Mucosa of rectum (tissue), 2 donors: Measurements from ENCODE around the gene LIMS3.
"Not testable (repeated sequence)": the region's sequence is repeated elsewhere in the genome, so short reads cannot be mapped to it uniquely, and the experiment has no call there.

Source experiments
- H3K27ac ChIP-seq, 2 donors: one replicate each; pipeline ENCODE4 v1.7.0; 2013; ENCODE audit warnings: inconsistent platforms in 2 of 2, low read depth in 2 of 2, low read length in 2 of 2
- H3K27me3 ChIP-seq, 2 donors: one replicate each; pipeline ENCODE4 v1.7.0; 2013; ENCODE audit warnings: low read length in 2 of 2; ENCODE audit not compliant: control insufficient read depth in 2 of 2, insufficient read depth in 2 of 2
- H3K36me3 ChIP-seq, 2 donors: one replicate each; pipeline ENCODE4 v1.7.0; 2013; ENCODE audit warnings: low read length in 2 of 2; ENCODE audit not compliant: control insufficient read depth in 2 of 2, insufficient read depth in 2 of 2
- H3K4me1 ChIP-seq, 2 donors: one replicate each; pipeline ENCODE4 v1.7.0; 2013; ENCODE audit warnings: low read length in 2 of 2, mild to moderate bottlenecking in 1 of 2; ENCODE audit not compliant: control insufficient read depth in 2 of 2, insufficient read depth in 2 of 2
- H3K4me3 ChIP-seq, 2 donors: one replicate each; pipeline ENCODE4 v1.7.0; 2013; ENCODE audit warnings: low read length in 2 of 2
- H3K9ac ChIP-seq, 2 donors: one replicate each; pipeline ENCODE4 v1.7.0; 2013; ENCODE audit warnings: low read length in 2 of 2, low read depth in 1 of 2, mild to moderate bottlenecking in 1 of 2
- H3K9me3 ChIP-seq, 2 donors: one replicate each; pipeline ENCODE4 v1.7.0; 2013; ENCODE audit warnings: low read length in 2 of 2; ENCODE audit not compliant: control insufficient read depth in 2 of 2
- donor health status: healthy.
- donor health status: Normal muscosa, but diverticular disease.

LIMS3 gene

GRCh38 chr2:109966107-109966736 lies 67.7 kb downstream of the LIMS3 start:
- not testable (repeated sequence) for H3K36me3 ChIP-seq, H3K4me3 ChIP-seq, H3K9ac ChIP-seq, H3K27me3 ChIP-seq, H3K4me1 ChIP-seq, H3K9me3 ChIP-seq, H3K27ac ChIP-seq

GRCh38 chr2:109966858-109967257 lies 68.4 kb downstream of the LIMS3 start:
- not testable (repeated sequence) for H3K4me3 ChIP-seq, H3K27ac ChIP-seq, H3K4me1 ChIP-seq, H3K9me3 ChIP-seq, H3K36me3 ChIP-seq, H3K9ac ChIP-seq, H3K27me3 ChIP-seq

GRCh38 chr2:109969864-109970263 lies 71.4 kb downstream of the LIMS3 start:
- H3K27me3 ChIP-seq, H3K36me3 ChIP-seq, H3K9ac ChIP-seq, H3K27ac ChIP-seq, H3K4me3 ChIP-seq, H3K4me1 ChIP-seq, H3K9me3 ChIP-seq: not testable (repeated sequence)

- not testable (repeated sequence) for H3K9ac ChIP-seq, H3K27ac ChIP-seq, H3K4me1 ChIP-seq, H3K36me3 ChIP-seq, H3K4me3 ChIP-seq, H3K9me3 ChIP-seq, H3K27me3 ChIP-seq
These were observed 73.2 kb downstream of the LIMS3 start for GRCh38 chr2:109971710-109972109.
